Measurements from ENCODE around the gene RAB3IL1.

Gene RAB3IL1

DNA sequence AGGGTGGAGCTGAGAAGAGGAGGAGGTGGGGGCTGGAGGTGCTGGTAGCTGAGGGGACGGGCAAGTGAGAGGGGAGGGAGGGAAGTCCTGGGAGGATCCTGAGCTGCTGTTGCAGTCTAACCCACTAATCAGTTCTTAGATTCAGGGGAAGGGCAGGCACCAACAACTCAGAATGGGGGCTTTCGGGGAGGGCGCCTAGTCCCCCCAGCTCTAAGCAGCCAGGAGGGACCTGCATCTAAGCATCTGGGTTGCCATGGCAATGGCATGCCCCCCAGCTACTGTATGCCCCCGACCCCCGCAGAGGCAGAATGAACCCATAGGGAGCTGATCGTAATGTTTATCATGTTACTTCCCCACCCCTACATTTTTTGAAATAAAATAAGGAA is 50.4 kb downstream of the RAB3IL1 start:
- Histone ChIP-seq H3K4me3 (replicated peaks; ENCODE audit: low read depth, low read length) (no peak overlapping the region), H3K27me3 (replicated peaks; ENCODE audit: control insufficient read depth, insufficient read depth, low read length) (no peaks in the 10 kb centered on the region), H3K36me3 (ENCODE audit: control insufficient read depth, insufficient read depth, low read length) (peaks cover 27% of the 10 kb centered on the region)
- DNase-seq (ENCODE audit: extremely low read depth, insufficient read length), result no peak
- TF ChIP-seq, protein P1, sequence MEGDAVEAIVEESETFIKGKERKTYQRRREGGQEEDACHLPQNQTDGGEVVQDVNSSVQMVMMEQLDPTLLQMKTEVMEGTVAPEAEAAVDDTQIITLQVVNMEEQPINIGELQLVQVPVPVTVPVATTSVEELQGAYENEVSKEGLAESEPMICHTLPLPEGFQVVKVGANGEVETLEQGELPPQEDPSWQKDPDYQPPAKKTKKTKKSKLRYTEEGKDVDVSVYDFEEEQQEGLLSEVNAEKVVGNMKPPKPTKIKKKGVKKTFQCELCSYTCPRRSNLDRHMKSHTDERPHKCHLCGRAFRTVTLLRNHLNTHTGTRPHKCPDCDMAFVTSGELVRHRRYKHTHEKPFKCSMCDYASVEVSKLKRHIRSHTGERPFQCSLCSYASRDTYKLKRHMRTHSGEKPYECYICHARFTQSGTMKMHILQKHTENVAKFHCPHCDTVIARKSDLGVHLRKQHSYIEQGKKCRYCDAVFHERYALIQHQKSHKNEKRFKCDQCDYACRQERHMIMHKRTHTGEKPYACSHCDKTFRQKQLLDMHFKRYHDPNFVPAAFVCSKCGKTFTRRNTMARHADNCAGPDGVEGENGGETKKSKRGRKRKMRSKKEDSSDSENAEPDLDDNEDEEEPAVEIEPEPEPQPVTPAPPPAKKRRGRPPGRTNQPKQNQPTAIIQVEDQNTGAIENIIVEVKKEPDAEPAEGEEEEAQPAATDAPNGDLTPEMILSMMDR (IDR thresholded peaks at IDR 0.05; ENCODE audit: insufficient read depth, low read length, poor library complexity, severe bottlenecking), result no peak

DNA sequence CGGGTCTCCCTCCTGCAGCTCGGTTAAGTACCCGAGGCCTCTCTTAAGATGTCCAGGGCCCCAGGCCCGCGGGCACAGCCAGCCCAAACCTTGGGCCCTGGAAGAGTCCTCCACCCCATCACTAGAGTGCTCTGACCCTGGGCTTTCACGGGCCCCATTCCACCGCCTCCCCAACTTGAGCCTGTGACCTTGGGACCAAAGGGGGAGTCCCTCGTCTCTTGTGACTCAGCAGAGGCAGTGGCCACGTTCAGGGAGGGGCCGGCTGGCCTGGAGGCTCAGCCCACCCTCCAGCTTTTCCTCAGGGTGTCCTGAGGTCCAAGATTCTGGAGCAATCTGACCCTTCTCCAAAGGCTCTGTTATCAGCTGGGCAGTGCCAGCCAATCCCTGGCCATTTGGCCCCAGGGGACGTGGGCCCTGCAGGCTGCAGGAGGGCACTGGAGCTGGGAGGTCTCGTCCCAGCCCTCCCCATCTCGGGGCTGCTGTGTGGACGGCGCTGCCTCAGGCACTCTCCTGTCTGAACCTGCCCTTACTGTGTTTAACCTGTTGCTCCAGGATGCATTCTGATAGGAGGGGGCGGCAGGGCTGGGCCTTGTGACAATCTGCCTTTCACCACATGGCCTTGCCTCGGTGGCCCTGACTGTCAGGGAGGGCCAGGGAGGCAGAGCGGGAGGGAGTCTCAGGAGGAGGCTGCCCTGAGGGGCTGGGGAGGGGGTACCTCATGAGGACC is 51.0 kb downstream of the RAB3IL1 start:
- TF ChIP-seq, protein P1 (IDR thresholded peaks at IDR 0.05; ENCODE audit: insufficient read depth, low read length, poor library complexity, severe bottlenecking), result no peak
- Histone ChIP-seq H3K27me3 (replicated peaks; ENCODE audit: control insufficient read depth, insufficient read depth, low read length) (no peaks in the 10 kb centered on the region), H3K4me3 (replicated peaks; ENCODE audit: low read depth, low read length) (no peak overlapping the region), H3K36me3 (ENCODE audit: control insufficient read depth, insufficient read depth, low read length) (peaks cover 28% of the 10 kb centered on the region)
- DNase-seq (ENCODE audit: extremely low read depth, insufficient read length), result no peak

- TF ChIP-seq, protein P1 (IDR thresholded peaks at IDR 0.05; ENCODE audit: insufficient read depth, low read length, poor library complexity, severe bottlenecking), result no peak
- Histone ChIP-seq H3K4me3 (replicated peaks; ENCODE audit: low read depth, low read length) (no peak overlapping the region), H3K36me3 (ENCODE audit: control insufficient read depth, insufficient read depth, low read length) (peaks cover 35% of the 10 kb centered on the region)
These were observed 52.3 kb downstream of the RAB3IL1 start for GRCh38 chr11:61864814-61865775.

GRCh38 chr11:61863548-61864081 is 53.8 kb downstream of the RAB3IL1 start:
- peaks cover 40% of the 10 kb centered on the region for H3K36me3 ChIP-seq (ENCODE audit: control insufficient read depth, insufficient read depth, low read length)
- no peak overlapping the region for H3K4me3 ChIP-seq (replicated peaks; ENCODE audit: low read depth, low read length)
- TF ChIP-seq, protein P1 (IDR thresholded peaks at IDR 0.05; ENCODE audit: insufficient read depth, low read length, poor library complexity, severe bottlenecking), result no peak
- H3K27me3 ChIP-seq (replicated peaks; ENCODE audit: control insufficient read depth, insufficient read depth, low read length), result no peaks in the 10 kb centered on the region
- no peak for DNase-seq (ENCODE audit: extremely low read depth, insufficient read length)

More at GRCh38 chr11:61864814-61865775, 52.3 kb downstream of the RAB3IL1 start:
- DNase-seq (ENCODE audit: extremely low read depth, insufficient read length), result no peak
- H3K27me3 ChIP-seq (replicated peaks; ENCODE audit: control insufficient read depth, insufficient read depth, low read length), result no peaks in the 10 kb centered on the region

DNA sequence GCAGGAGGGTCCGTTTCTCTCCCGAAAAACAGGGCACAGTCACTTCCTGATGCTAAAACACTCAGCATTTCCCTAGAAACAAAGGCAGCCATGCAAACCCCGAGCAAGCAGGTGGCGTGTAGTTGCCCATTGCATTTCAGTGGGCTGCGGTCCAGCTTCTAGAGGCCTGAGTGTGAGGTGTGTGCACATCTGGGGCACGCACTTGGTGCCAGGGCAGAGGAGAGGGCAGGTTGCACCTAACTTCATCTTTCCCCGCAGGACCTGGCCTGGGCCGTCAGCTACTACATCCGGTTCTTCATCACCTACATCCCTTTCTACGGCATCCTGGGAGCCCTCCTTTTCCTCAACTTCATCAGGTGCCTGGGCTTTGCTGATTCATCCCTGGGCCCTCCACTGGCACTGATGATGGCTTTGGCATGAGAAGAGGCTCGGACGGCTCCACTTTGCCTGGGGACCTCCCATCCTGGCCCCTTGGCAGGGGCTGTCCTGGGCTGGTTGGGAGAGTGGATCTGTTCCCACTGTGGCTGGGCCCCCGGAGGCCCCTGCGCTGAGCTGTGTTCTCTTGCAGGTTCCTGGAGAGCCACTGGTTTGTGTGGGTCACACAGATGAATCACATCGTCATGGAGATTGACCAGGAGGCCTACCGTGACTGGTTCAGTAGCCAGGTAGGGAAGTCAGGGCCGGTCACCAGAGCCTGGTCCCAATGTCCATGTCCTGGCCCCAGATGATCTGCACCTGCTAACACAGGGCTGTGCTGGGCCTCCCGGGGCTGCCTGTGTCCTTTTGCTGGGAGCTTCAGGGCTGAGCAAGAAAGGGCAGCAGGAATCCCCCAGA is 54.4 kb downstream of the RAB3IL1 start:
- DNase-seq (ENCODE audit: extremely low read depth, insufficient read length), result no peak
- peaks cover 40% of the 10 kb centered on the region for H3K36me3 ChIP-seq (ENCODE audit: control insufficient read depth, insufficient read depth, low read length)
- no peak overlapping the region for H3K4me3 ChIP-seq (replicated peaks; ENCODE audit: low read depth, low read length)
- no peaks in the 10 kb centered on the region for H3K27me3 ChIP-seq (replicated peaks; ENCODE audit: control insufficient read depth, insufficient read depth, low read length)
- TF ChIP-seq, protein P1 (IDR thresholded peaks at IDR 0.05; ENCODE audit: insufficient read depth, low read length, poor library complexity, severe bottlenecking), result no peak
